Skeletal muscle cell (primary cell): ENCODE measurements around the gene TRIM26.
"Not testable (repeated sequence)": the region's sequence is repeated elsewhere in the genome, so short reads cannot be mapped to it uniquely, and the experiment has no call there.

Experiments
- DNase-seq: peaks from one replicate; pipeline ENCODE4 v3.0.0-alpha.2; 2010; ENCODE audit warnings: low read depth
- H3K4me3 ChIP-seq: 2 replicates; pipeline ENCODE4 v1.5.1; 2011; ENCODE audit warnings: low read depth, mild to moderate bottlenecking, control low read depth, low read length, moderate library complexity

The TRIM26 gene

DNA sequence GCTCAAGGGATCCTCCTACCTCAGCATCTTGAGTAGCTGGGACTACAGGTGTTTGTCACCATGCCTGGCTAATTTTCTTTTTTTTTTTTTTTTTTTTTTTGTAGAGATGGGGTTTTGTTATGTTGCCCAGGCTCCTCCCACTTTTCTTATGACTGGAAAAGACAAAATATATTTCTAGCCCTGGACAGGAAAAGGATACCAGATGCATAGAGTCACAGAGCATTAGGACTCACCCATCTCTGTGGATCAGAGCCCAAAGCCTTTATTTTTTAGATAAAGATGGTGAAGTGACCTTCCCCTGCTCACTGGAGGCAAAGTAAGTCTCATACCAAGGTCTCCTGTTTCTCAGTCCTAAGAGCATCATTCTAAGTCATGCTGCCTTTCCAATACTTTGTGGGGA, 55.6 kb downstream of the TRIM26 start:
- DNase-seq: no peak
- no peak overlapping the region for H3K4me3 ChIP-seq

DNA sequence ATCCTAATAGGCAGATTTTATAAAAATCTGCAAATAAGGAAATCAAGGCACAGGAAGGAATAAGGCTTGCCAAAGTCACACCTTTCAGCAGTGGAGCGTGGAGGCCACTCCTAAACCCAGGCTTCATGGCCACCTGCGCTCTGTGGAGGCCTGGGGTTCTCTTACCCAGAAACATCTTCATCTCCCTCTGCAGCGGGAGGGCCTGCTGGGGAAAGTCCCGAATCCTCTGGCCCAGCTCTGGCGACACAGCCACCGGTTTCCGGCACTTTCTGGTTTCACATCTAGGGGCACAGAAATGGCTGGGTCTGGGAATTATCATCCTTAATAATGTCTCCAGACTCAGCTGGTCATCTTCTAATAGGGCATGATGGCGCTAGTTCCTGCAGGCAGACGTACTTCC, 56.4 kb downstream of the TRIM26 start:
- DNase-seq: no peak
- no peak overlapping the region for H3K4me3 ChIP-seq

DNA sequence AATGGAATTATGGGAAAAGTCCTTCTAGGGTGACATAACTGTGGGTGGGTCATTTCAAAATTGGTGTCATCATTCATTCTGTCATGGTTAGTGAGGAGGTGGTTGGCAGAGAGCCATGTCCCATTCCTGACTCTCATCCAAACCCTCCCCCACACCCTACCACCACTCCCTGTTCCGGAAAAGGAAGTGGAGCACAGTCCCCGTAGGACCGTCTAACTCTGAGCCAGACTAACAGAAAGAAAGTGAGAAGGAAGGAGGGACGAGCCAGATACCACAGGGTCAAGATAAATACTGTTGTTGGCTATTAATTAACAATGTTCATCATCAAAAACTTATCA, 57.0 kb downstream of the TRIM26 start:
- peak; percentile 25 for DNase-seq

DNA sequence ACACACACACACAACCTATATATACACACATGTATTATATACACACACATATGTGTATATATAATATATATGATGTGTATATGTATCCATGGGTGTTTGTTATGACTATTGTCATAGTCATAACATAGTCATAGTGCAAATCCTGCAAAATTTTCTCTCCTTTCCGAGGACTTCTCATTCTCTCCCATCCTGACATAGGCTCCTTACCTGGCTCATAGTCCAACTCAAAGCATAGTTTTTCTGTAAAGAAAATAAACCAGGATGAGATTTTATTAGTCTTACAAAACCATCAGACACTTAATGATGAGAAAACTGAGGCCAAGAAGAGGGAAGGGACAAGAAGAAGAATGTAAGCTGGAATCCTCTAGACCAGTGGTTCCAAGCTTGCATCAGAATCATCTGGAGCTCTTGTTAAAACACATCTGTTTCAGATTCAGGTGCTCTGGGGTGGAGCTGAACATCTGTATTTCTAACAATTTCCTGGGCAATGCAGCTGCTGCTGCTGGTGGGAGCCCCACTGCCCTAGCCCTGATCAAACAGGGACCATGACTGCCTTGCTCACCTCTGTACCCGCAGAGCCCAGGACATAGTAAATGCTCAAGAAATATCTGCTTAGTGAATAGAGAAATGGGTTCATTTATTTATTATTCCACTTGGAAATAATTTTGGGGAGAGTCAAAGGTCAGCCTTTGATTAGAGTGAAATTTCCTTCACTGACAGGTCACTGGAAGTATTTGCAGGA, 57.5 kb downstream of the TRIM26 start:
- DNase-seq: no peak
- H3K4me3 ChIP-seq: no peak overlapping the region

More for the DNA sequence above, 57.0 kb downstream of the TRIM26 start:
- H3K4me3 ChIP-seq: no peak overlapping the region

DNA sequence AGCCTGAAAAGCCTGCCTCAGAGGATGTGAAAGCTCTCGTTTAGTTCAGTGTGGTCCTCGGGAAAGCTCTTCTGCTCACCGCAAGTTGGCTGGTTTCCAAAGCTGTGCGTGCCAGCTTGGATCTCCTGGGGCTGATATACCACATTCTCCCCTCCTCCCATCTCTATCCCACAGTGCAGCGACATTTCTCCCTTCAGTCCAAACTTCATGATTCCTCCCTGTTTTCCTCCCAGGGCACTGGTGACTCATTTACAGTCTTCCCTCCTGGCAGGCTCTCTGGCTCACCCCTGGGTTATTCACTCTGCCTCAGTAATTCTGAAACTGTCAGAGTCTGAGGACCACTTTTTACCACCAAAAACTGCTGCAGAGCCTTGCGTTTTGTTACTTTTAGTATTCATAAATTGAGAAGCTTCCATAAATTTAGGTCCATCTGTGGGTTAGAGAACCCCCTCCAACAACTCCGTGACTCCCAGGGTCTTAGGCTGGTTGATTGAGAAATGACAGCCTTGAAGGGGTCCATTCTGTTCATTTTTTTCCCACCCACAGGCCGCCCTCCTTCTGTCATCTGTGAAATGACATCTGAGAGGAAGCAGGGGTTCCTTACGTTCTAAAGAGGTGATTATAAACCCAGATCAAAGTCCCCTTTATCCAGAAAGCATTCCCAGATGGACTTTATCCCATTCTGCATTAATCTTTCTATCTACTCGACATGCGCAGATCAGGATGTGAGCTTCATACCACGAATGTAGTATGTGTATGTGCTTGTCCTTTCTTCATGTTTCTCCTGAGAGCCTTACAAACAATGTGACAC, 58.3 kb downstream of the TRIM26 start:
- H3K4me3 ChIP-seq: no peak overlapping the region
- DNase-seq: peak; percentile 73

DNA sequence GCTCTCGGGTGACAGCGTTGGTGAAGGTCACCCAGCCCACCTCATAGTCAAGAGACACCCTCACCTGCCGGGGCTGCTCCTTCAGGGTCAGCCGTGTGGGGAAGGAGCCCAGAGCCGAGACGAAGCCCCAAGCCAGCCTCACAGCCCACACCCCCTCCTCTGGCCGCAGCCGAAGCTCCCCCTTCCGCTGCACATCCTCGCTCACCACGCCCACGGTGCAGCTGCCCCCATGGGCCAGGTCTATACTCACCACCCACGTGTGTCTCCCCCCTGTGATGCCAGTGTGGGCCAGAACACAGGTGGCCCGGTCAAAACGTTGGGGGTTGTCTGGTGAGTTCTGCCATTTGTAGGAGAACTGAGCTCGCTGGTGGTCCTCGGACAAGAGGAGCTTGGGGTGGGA, 59.1 kb downstream of the TRIM26 start:
- no peak for DNase-seq
- no peak overlapping the region for H3K4me3 ChIP-seq

DNA sequence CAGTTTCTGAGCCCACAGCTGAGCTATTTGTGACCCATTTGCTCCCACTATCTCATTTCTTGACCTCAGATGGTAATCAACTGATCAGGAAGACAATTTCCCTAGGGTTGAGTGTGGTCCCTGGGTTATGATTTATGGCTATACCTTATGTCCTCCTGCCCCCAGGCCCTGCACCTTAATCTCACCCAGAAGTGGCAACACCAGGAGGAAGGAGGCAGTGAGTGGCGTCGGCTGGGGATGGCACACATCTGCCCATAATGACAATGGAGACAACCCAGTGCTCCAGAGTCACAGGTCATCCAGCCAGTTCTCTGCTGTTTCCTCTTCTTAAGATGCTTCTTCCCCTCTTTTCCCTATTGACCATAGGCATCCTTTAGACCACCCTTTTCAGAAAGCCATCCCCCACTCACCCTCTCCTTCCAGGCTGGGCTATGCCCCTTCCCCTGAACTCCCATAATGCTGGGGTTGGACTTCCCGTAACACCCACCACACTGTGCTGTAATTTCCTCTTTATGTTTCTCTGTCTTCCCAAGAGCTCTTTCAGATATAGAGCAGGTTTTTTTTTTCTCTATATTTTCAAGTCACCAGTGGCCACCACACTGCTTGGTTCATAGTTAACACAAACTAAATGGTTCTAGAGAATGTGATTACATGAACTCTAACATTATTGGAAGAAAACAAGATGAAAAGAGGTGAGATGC, 60.1 kb downstream of the TRIM26 start:
- no peak for DNase-seq

DNA sequence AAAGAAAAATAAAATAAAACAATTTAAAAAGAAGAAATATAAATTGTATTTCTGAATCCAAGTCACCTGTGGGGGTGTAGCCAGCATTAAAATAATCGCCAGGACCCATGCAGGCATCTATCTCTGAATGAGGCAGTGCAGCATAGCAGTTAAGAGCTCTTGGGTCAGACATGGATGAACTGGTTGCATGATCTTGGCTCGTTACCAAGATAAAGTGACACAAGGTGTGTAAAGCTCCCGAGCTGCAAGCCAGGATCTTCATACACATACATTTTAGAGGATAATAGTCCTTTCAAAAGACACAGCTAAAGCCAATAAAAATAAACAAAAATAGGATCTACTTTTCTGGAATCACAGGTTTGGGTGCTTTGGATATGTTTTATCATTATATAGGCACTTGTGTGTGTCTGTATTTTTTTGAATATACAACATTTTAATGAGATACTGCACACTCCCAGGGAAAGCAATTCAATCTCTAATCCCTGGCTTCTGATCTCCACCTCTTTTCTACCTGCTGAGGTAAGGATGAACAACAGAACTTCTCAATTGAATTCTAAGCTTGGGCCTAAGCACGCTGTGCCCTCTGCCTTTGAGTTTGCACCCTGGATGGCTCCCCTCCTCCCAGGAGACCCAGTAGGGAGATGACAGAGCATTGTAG, 61.1 kb downstream of the TRIM26 start:
- H3K4me3 ChIP-seq: no peak overlapping the region
- DNase-seq: no peak

More for the DNA sequence above, 60.1 kb downstream of the TRIM26 start:
- no peak overlapping the region for H3K4me3 ChIP-seq

DNA sequence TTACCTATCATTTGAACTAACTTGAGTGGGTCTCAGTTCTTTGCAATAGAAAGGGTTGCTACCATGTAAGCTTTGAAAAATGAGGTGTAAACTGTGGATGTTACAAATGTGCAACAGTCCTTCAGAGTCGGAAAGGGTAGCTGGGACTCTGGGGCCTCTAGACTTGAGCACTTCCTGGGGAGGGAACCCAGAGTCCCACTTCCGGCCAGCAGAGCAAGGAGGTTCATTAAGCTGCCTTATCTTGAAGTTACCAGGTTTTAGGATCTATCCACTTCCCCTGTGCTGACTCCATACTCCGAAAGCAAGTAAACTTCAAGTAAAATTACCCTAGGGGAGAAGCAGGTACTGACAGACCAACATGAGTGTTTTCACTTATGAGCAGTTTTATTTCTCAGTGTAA, 61.6 kb downstream of the TRIM26 start:
- no peak overlapping the region for H3K4me3 ChIP-seq
- no peak for DNase-seq

DNA sequence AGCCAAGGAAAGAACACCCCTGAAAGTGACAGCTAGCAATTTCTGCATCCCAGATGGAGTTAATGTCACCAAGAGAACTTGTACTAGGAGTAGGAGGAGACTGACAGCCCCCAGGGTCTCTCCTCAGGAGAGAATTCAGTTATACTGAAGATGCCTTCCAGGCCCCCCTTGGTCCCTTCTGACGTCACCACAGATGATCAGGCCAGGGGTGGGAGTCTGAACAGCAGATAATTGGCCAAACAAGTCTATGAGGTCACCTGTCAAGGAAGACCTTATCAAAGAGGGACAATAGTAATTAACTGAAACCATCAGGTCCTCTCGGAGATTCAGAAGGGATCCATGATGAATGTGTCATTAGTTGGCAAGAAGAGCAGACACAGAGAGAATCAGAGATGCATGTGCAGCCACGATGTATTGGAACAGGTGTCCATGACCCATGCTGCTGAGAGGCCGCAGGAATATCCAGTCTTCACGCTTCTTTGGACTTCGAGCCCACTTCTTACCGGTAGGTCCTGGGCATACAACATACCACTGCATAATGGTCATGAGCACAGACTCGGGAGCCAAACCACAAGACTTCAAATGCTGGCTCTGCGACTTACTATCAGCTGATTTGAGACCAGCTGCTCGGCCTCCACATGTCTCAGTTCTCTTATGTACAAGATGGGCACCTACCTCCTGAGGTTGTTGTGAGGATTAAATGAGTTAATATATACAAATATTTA, 62.4 kb downstream of the TRIM26 start:
- H3K4me3 ChIP-seq: no peak overlapping the region
- DNase-seq: no peak

DNA sequence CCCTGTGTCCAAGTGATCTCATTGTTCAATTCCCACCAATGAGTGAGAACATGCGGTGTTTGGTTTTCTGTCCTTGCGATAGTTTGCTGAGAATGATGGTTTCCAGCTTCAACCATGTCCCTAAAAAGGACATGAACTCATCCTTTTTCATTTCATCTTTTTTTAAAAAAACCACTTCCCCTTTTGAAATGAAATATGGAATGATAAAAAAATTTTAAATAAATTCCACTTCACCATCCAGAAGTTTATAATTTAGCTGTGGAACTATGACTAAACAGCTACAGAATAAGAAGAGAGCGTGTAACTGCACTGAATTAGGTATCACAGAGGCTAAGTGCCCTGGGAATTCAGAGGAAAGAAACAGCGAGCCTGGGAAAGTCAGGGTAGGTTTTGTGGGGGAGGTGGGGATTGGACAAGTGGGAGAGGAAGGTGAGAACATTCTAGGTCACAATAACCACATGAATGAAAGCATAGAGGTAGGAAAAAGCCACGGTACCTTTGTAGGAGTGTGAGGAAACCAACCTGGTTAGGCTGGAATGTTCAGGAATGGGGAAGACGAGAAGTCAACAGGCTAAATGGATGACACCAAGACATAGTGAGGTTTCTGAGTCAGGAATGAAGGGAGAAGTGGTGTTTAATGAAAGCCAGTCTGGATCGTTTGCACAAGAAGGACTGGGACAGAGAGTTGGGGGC, 63.2 kb downstream of the TRIM26 start:
- no peak overlapping the region for H3K4me3 ChIP-seq
- DNase-seq: no peak

DNA sequence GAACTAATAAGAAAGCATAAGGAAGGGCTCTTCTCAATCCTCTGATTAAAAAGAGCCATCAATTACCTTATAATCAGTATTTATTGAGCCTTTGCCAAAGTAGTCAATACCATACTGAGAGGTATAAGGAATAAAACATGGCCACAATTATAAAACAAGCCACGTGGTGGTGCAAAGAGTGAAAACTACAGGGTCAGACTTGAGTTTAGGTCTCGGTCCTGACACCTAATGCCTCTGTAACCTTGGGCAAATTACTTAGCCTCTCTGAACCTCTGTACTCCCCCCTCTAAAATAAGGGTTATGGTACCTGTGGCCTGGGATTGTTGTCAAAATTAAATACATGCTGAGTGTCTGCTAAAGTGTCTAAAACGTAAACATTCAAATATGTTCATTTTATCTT, 64.0 kb downstream of the TRIM26 start:
- DNase-seq: no peak
- H3K4me3 ChIP-seq: no peak overlapping the region

DNA sequence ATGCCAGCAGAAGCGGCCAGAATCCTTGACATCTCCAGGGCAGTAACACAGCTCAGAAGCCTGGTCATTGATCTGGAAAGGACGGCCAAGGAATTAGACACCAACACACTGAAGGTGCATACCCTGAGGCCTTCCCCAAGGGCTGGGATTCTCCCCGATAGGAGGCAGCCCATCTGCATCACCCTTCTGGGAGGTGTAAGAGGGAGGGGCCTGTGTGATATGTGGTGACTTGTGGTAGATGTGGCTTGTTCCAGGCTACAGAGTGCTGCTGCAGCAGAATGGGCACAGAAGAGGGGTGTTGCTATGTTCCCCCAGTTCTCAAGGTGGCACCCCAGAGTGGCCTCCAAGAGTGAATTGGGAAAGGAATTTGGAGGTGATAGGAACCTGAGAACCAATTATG, 66.1 kb downstream of the TRIM26 start:
- no peak overlapping the region for H3K4me3 ChIP-seq
- no peak for DNase-seq

DNA sequence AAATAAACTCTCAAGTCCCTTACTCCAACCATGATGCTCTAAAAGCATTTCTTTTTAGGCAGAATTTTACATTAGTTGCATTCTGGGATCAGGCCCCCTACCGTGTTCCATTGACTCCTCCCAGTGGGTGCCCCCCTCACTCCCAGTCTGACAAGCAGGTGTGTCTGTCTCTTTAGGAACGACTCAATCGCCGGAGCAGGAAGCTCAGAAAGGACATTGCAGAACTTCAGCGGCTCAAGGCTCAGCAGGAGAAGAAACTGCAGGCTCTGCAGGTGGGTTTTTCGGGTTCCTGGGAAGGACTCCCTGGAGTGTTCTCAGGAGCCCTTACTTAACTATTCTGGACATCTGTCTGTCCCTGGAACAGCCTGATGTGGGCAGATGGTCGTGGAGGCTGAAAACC, 67.4 kb downstream of the TRIM26 start:
- DNase-seq: no peak
- H3K4me3 ChIP-seq: no peak overlapping the region

DNA sequence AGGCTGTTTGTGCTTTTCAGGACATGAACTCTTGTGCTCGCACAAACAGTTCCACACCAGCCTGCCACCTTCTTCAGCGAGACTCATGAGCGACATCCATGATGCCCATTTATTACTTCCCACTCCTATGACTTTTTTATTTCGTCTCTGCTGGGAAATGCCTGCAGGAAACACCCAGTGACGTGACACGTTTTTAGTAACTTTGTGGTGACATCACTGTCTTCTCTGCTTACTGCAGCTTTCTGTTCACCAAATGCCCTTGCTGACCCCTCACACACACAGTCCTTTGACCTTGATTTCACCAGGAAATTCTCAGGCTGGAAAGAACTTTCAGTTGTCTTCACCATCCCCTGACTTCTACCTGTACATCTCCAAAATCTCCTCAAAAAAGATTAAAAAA, 68.4 kb downstream of the TRIM26 start:
- H3K4me3 ChIP-seq: no peak overlapping the region
- DNase-seq: no peak

DNA sequence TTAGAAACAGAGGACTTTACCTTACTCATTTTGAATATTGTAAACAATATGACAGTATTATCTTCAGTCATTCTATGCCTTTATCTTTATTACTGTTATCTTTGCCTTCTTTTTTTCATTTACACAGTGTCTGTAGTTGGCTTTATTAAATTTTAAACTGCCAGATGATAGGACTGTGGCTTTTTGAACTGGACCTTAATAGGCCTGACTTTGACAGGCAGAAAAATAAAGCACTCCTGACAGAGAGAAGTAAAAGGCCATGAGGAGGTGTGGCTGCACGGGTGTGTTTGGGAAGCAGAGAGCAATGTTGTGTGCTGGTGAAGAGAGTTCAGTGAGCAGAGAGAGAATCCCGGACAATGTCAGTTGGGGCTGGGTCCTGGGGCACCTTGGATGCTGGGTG, 69.4 kb downstream of the TRIM26 start:
- no peak overlapping the region for H3K4me3 ChIP-seq
- DNase-seq: no peak

DNA sequence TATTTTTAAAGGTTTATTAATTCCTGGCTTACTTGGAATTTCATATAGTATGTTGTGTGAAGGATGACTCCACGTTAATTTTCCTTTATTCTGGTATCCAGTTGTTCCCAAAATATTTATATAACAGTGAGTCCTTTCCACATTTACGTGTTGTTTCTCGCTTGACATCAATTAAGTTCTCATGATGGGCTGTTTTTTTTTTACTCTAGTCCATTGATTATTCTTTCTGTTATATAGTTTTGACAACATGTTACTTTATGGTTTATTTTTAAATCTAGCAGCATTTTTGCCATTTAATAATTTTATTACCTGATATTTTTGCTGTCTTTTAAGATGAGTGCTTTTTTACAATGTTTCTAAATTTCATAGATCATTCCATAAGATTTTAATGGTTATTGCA, 70.5 kb downstream of the TRIM26 start:
- no peak for DNase-seq
- H3K4me3 ChIP-seq: no peak overlapping the region

DNA sequence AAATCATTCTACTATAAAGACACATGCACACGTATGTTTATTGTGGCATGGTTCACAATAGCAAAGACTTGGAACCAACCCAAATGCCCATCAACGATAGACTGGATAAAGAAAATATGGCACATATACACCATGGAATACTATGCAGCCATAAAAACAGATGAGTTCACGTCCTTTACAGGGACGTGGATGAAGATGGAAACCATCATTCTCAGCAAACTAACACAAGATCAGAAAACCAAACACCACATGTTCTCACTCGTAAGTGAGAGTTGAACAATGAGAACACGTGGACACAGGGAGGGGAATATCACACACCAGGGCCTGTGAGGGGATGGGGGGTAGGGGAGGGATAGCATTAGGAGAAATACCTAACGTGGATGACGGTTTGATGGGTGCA, 73.0 kb downstream of the TRIM26 start:
- H3K4me3 ChIP-seq, DNase-seq: not testable (repeated sequence)
